Measurements from ENCODE around the gene IPCEF1. TPM values are rescaled to one million over a fixed set of nuclear protein-coding genes. Genes with fewer than 3 reads are reported as not detected.

IPCEF1 gene
- total and polyA plus RNA-seq, 4 donors = 1.8 to 4.7 (median 2.8) TPM

GRCh38 chr6:154363821-154364220 is 7.2 kb upstream of the IPCEF1 start:
- WGBS, 2 donors = 56 to 68% methylated on average over 4 of the region's 4 CpGs
- Histone ChIP-seq H3K27me3 (ENCODE audit: control insufficient read depth in 1 of 2, insufficient read depth in 2 of 2, low read length in 1 of 2) (no peaks in the 10 kb centered on the region), H3K4me1 (ENCODE audit: control insufficient read depth in 1 of 2, insufficient read depth in 2 of 2, low read length in 2 of 2) (no peaks in the 10 kb centered on the region), H3K4me3 (ENCODE audit: low read length in 2 of 2) (no peak overlapping the region), H3K36me3 (ENCODE audit: control insufficient read depth in 1 of 2, insufficient read depth in 2 of 2, low read length in 1 of 2) (no peaks in the 10 kb centered on the region), H3K9me3 (ENCODE audit: control insufficient read depth, low read length) (no peaks in the 10 kb centered on the region), H3K27ac (ENCODE audit: low read depth in 1 of 2, low read length in 2 of 2) (no peak overlapping the region)
- no peak for DNase-seq
- intact Hi-C loops (cut with DNase I) = no loop called here
- ATAC-seq (ENCODE audit: low FRiP score) = no peak

GRCh38 chr6:154361476-154361875 is 4.9 kb upstream of the IPCEF1 start:
- no peak for ATAC-seq (ENCODE audit: low FRiP score)
- Histone ChIP-seq H3K4me3 (ENCODE audit: low read length in 2 of 2) (no peak overlapping the region), H3K27me3 (ENCODE audit: control insufficient read depth in 1 of 2, insufficient read depth in 2 of 2, low read length in 1 of 2) (no peaks in the 10 kb centered on the region), H3K36me3 (ENCODE audit: control insufficient read depth in 1 of 2, insufficient read depth in 2 of 2, low read length in 1 of 2) (no peaks in the 10 kb centered on the region), H3K27ac (ENCODE audit: low read depth in 1 of 2, low read length in 2 of 2) (no peak overlapping the region), H3K9me3 (ENCODE audit: control insufficient read depth, low read length) (no peaks in the 10 kb centered on the region), H3K4me1 (ENCODE audit: control insufficient read depth in 1 of 2, insufficient read depth in 2 of 2, low read length in 2 of 2) (no peaks in the 10 kb centered on the region)
- DNase-seq = no peak
- intact Hi-C loops (cut with DNase I) = no loop called here
- WGBS, 2 donors = 84 to 88% methylated on average over 5 of the region's 5 CpGs

GRCh38 chr6:154360476-154360875 is 3.9 kb upstream of the IPCEF1 start:
- WGBS, 2 donors = 98% methylated on average over 3 of the region's 3 CpGs
- Histone ChIP-seq H3K27me3 (ENCODE audit: control insufficient read depth in 1 of 2, insufficient read depth in 2 of 2, low read length in 1 of 2) (no peaks in the 10 kb centered on the region), H3K4me3 (ENCODE audit: low read length in 2 of 2) (no peak overlapping the region), H3K36me3 (ENCODE audit: control insufficient read depth in 1 of 2, insufficient read depth in 2 of 2, low read length in 1 of 2) (no peaks in the 10 kb centered on the region), H3K27ac (ENCODE audit: low read depth in 1 of 2, low read length in 2 of 2) (no peak overlapping the region), H3K4me1 (ENCODE audit: control insufficient read depth in 1 of 2, insufficient read depth in 2 of 2, low read length in 2 of 2) (no peaks in the 10 kb centered on the region), H3K9me3 (ENCODE audit: control insufficient read depth, low read length) (no peaks in the 10 kb centered on the region)
- intact Hi-C loops (cut with DNase I) = no loop called here
- ATAC-seq (ENCODE audit: low FRiP score) (no peak), DNase-seq (no peak)

- Histone ChIP-seq H3K36me3 (ENCODE audit: control insufficient read depth in 1 of 2, insufficient read depth in 2 of 2, low read length in 1 of 2) (no peaks in the 10 kb centered on the region), H3K27ac (ENCODE audit: low read depth in 1 of 2, low read length in 2 of 2) (no peak overlapping the region), H3K4me3 (ENCODE audit: low read length in 2 of 2) (no peak overlapping the region), H3K4me1 (ENCODE audit: control insufficient read depth in 1 of 2, insufficient read depth in 2 of 2, low read length in 2 of 2) (no peaks in the 10 kb centered on the region), H3K27me3 (ENCODE audit: control insufficient read depth in 1 of 2, insufficient read depth in 2 of 2, low read length in 1 of 2) (no peaks in the 10 kb centered on the region), H3K9me3 (ENCODE audit: control insufficient read depth, low read length) (no peaks in the 10 kb centered on the region)
- intact Hi-C loops (cut with DNase I) = no loop called here
- no peak for ATAC-seq (ENCODE audit: low FRiP score)
- DNase-seq = no peak
- WGBS, 2 donors = 88 to 89% methylated on average over 4 of the region's 4 CpGs
Observed at GRCh38 chr6:154359679-154360078, 3.1 kb upstream of the IPCEF1 start.

- no peaks in the 10 kb centered on the region for H3K4me1 ChIP-seq (ENCODE audit: control insufficient read depth in 1 of 2, insufficient read depth in 2 of 2, low read length in 2 of 2)
- 37 to 41% methylated on average over 10 of the region's 10 CpGs for WGBS, 2 donors
- DNase-seq (no peak), ATAC-seq (ENCODE audit: low FRiP score) (peak; percentile 29)
- H3K4me3 ChIP-seq (ENCODE audit: low read length in 2 of 2) = no peak overlapping the region
- H3K36me3 ChIP-seq (ENCODE audit: control insufficient read depth in 1 of 2, insufficient read depth in 2 of 2, low read length in 1 of 2) = no peaks in the 10 kb centered on the region
- H3K9me3 ChIP-seq (ENCODE audit: control insufficient read depth, low read length) = no peaks in the 10 kb centered on the region
- intact Hi-C loops (cut with DNase I) = no loop called here
- no peak overlapping the region for H3K27ac ChIP-seq (ENCODE audit: low read depth in 1 of 2, low read length in 2 of 2)
- H3K27me3 ChIP-seq (ENCODE audit: control insufficient read depth in 1 of 2, insufficient read depth in 2 of 2, low read length in 1 of 2) = no peaks in the 10 kb centered on the region
Observed at GRCh38 chr6:154359161-154359574, 2.6 kb upstream of the IPCEF1 start.

GRCh38 chr6:154358019-154358545 is 1.5 kb upstream of the IPCEF1 start:
- no peaks in the 10 kb centered on the region for H3K27me3 ChIP-seq (ENCODE audit: control insufficient read depth in 1 of 2, insufficient read depth in 2 of 2, low read length in 1 of 2)
- no peaks in the 10 kb centered on the region for H3K9me3 ChIP-seq (ENCODE audit: control insufficient read depth, low read length)
- WGBS, 2 donors = 95 to 96% methylated on average over 5 of the region's 5 CpGs
- H3K36me3 ChIP-seq (ENCODE audit: control insufficient read depth in 1 of 2, insufficient read depth in 2 of 2, low read length in 1 of 2) = no peaks in the 10 kb centered on the region
- no peak overlapping the region for H3K27ac ChIP-seq (ENCODE audit: low read depth in 1 of 2, low read length in 2 of 2)
- ATAC-seq (ENCODE audit: low FRiP score) (no peak), DNase-seq (no peak)
- no peaks in the 10 kb centered on the region for H3K4me1 ChIP-seq (ENCODE audit: control insufficient read depth in 1 of 2, insufficient read depth in 2 of 2, low read length in 2 of 2)
- intact Hi-C loops (cut with DNase I) = no loop called here
- H3K4me3 ChIP-seq (ENCODE audit: low read length in 2 of 2) = no peak overlapping the region

- Histone ChIP-seq H3K36me3 (ENCODE audit: control insufficient read depth in 1 of 2, insufficient read depth in 2 of 2, low read length in 1 of 2) (no peaks in the 10 kb centered on the region), H3K4me3 (ENCODE audit: low read length in 2 of 2) (no peak overlapping the region), H3K9me3 (ENCODE audit: control insufficient read depth, low read length) (no peaks in the 10 kb centered on the region), H3K4me1 (ENCODE audit: control insufficient read depth in 1 of 2, insufficient read depth in 2 of 2, low read length in 2 of 2) (no peaks in the 10 kb centered on the region), H3K27ac (ENCODE audit: low read depth in 1 of 2, low read length in 2 of 2) (no peak overlapping the region), H3K27me3 (ENCODE audit: control insufficient read depth in 1 of 2, insufficient read depth in 2 of 2, low read length in 1 of 2) (no peaks in the 10 kb centered on the region)
- ATAC-seq (ENCODE audit: low FRiP score) (no peak), DNase-seq (no peak)
- 91 to 96% methylated on average over 2 of the region's 2 CpGs for WGBS, 2 donors
- intact Hi-C loops (cut with DNase I) = no loop called here
Observed at GRCh38 chr6:154356113-154356512, 490 bp downstream of the IPCEF1 start.

GRCh38 chr6:154354265-154354777 is 2.3 kb downstream of the IPCEF1 start:
- Histone ChIP-seq H3K4me3 (ENCODE audit: low read length in 2 of 2) (no peak overlapping the region), H3K9me3 (ENCODE audit: control insufficient read depth, low read length) (no peaks in the 10 kb centered on the region), H3K36me3 (ENCODE audit: control insufficient read depth in 1 of 2, insufficient read depth in 2 of 2, low read length in 1 of 2) (no peaks in the 10 kb centered on the region), H3K27me3 (ENCODE audit: control insufficient read depth in 1 of 2, insufficient read depth in 2 of 2, low read length in 1 of 2) (no peaks in the 10 kb centered on the region), H3K27ac (ENCODE audit: low read depth in 1 of 2, low read length in 2 of 2) (no peak overlapping the region), H3K4me1 (ENCODE audit: control insufficient read depth in 1 of 2, insufficient read depth in 2 of 2, low read length in 2 of 2) (no peaks in the 10 kb centered on the region)
- DNase-seq (no peak), ATAC-seq (ENCODE audit: low FRiP score) (no peak)
- 97% methylated on average over 8 of the region's 8 CpGs for WGBS, 2 donors
- intact Hi-C loops (cut with DNase I) = no loop called here

- no peaks in the 10 kb centered on the region for H3K36me3 ChIP-seq (ENCODE audit: control insufficient read depth in 1 of 2, insufficient read depth in 2 of 2, low read length in 1 of 2)
- no peaks in the 10 kb centered on the region for H3K9me3 ChIP-seq (ENCODE audit: control insufficient read depth, low read length)
- ATAC-seq (ENCODE audit: low FRiP score) (no peak), DNase-seq (no peak)
- no peaks in the 10 kb centered on the region for H3K27me3 ChIP-seq (ENCODE audit: control insufficient read depth in 1 of 2, insufficient read depth in 2 of 2, low read length in 1 of 2)
- H3K4me3 ChIP-seq (ENCODE audit: low read length in 2 of 2) = no peak overlapping the region
- no peaks in the 10 kb centered on the region for H3K4me1 ChIP-seq (ENCODE audit: control insufficient read depth in 1 of 2, insufficient read depth in 2 of 2, low read length in 2 of 2)
- intact Hi-C loops (cut with DNase I) = no loop called here
- H3K27ac ChIP-seq (ENCODE audit: low read depth in 1 of 2, low read length in 2 of 2) = no peak overlapping the region
- 60 to 81% methylated on average over 1 of the region's 1 CpG for WGBS, 2 donors
Observed at GRCh38 chr6:154353626-154354025, 3.0 kb downstream of the IPCEF1 start.
